Liver (tissue), 3 donors: ENCODE measurements around the gene BTN1A1.

Experiments used
- FOXA1 ChIP-seq: IDR thresholded peaks from 2 replicates; pipeline ENCODE4 v1.6.1; 2016; ENCODE audit warnings: antibody characterized with exemption
- JUND ChIP-seq, 2 donors: IDR thresholded peaks; 2 replicates each; pipeline ENCODE4 v1.6.1; 2016; ENCODE audit warnings: antibody characterized with exemption in 2 of 2
- TF ChIP-seq, protein P1 (sequence below): fragments of 150-350 bp; IDR thresholded peaks from 2 replicates; pipeline ENCODE4 v1.5.1; 2017; ENCODE audit warnings: improper control_type of control experiment, low read depth, low read length; ENCODE audit not compliant: missing input control
- donor health status: healthy.
- donor health status: healthy.

DNA sequence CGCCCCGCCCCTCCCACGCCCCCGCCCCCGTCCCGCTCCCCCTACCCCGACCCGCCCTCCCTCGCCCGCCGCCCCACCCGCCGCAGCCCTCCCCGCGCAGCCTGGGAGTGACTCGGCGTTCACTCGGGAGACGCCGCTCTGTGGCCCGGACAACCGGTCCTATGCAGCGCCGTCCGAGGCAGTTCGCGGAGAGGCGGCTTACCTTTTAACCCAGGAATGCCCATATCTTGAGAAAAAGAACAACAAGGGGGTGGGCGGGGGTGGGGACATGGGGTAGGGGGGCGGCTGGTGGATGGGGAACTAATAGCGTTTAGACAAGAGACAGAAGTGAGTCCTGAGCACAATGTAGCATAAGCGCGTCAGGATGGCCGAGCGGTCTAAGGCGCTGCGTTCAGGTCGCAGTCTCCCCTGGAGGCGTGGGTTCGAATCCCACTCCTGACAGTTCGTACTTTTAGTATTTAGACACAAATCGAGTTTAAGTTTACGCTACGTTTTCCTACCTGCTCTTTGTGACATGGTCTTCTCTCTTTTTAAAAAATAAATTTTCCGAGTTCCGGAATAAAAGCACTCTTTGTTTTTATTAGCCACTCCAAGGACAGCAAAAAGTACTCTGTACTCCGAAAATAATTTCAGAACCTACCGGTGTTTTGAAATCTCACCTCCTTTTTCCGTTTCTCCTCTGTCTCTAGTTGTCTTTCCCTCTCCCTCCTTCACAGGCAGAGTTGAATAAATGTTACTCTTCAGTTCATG lies 20.9 kb downstream of the BTN1A1 start:
- no peak for TF ChIP-seq FOXA1
- TF ChIP-seq, protein P1, sequence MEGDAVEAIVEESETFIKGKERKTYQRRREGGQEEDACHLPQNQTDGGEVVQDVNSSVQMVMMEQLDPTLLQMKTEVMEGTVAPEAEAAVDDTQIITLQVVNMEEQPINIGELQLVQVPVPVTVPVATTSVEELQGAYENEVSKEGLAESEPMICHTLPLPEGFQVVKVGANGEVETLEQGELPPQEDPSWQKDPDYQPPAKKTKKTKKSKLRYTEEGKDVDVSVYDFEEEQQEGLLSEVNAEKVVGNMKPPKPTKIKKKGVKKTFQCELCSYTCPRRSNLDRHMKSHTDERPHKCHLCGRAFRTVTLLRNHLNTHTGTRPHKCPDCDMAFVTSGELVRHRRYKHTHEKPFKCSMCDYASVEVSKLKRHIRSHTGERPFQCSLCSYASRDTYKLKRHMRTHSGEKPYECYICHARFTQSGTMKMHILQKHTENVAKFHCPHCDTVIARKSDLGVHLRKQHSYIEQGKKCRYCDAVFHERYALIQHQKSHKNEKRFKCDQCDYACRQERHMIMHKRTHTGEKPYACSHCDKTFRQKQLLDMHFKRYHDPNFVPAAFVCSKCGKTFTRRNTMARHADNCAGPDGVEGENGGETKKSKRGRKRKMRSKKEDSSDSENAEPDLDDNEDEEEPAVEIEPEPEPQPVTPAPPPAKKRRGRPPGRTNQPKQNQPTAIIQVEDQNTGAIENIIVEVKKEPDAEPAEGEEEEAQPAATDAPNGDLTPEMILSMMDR: no peak
- no peak for TF ChIP-seq JUND (IDR thresholded peaks at IDR 0.05)
